Ascending aorta (tissue), 2 donors: ENCODE data around the gene MPV17. TPM values are rescaled to one million over a fixed set of nuclear protein-coding genes. Genes with fewer than 3 reads are reported as not detected.
"Not testable (repeated sequence)": the region's sequence is repeated elsewhere in the genome, so short reads cannot be mapped to it uniquely, and the experiment has no call there.

Source experiments
- DNase-seq, 2 donors: peaks; one replicate each; pipeline ENCODE4 v3.0.0-alpha.2; 2019; ENCODE audit warnings: low spot score in 2 of 2
- H3K27ac ChIP-seq, 2 donors: fragments of 200-600 bp; sonication (generic); one replicate each; pipeline ENCODE4 v1.5.1; 2016 to 2017; ENCODE audit warnings: mild to moderate bottlenecking in 1 of 2
- H3K27me3 ChIP-seq: fragments of 200-600 bp; sonication (generic); one replicate; pipeline ENCODE4 v1.5.1; 2017
- H3K36me3 ChIP-seq, 2 donors: fragments of 200-600 bp; sonication (generic); one replicate each; pipeline ENCODE4 v1.5.1; 2016
- H3K4me1 ChIP-seq, 2 donors: fragments of 200-600 bp; sonication (generic); one replicate each; pipeline ENCODE4 v1.5.1; 2016 to 2017; ENCODE audit warnings: mild to moderate bottlenecking in 1 of 2
- H3K4me3 ChIP-seq, 2 donors: fragments of 200-600 bp; sonication (generic); one replicate each; pipeline ENCODE4 v1.5.1; 2016 to 2017; ENCODE audit warnings: mild to moderate bottlenecking in 1 of 2
- H3K9me3 ChIP-seq, 2 donors: fragments of 200-600 bp; sonication (generic); one replicate each; pipeline ENCODE4 v1.5.1; 2016
- CTCF ChIP-seq, 3 experiments: fragments of 200-600 bp in 2 of 3; fragments of 450-650 bp in 1 of 3; sonication (generic) in 2 of 3; IDR thresholded peaks; one replicate each; pipeline ENCODE4 v1.5.1; 2016 to 2019; ENCODE audit warnings: antibody characterized with exemption in 3 of 3, mild to moderate bottlenecking in 1 of 3, moderate library complexity in 1 of 3
- intact Hi-C: fragments of 100-400 bp; cut with DNase I; formaldehyde crosslinking; loops from one replicate; pipeline ENCODE4 v1.15.1; 2023
- total RNA-seq: library from RNA; depleted of rRNA; stranded (reverse); fragments of >200 nt; gene quantifications from one replicate; pipeline ENCODE4 v1.1.0, GENCODE V29; 2016

Gene MPV17
- total RNA-seq, 1 donor from 2014 or later, result 239 TPM

- Histone ChIP-seq H3K4me3 (no peak overlapping the region), H3K27me3 (no peaks in the 10 kb centered on the region), H3K27ac (no peak overlapping the region), H3K4me1 (no peaks in the 10 kb centered on the region), H3K36me3 (no peaks in the 10 kb centered on the region), H3K9me3 (no peaks in the 10 kb centered on the region)
- intact Hi-C loops, result no loop called here
- TF ChIP-seq CTCF (IDR thresholded peaks at IDR 0.05), result no peak
- DNase-seq, result no peak
These were observed 51.1 kb downstream of the MPV17 start for GRCh38 chr2:27271631-27272340.

- Histone ChIP-seq H3K36me3 (no peaks in the 10 kb centered on the region), H3K4me1 (no peaks in the 10 kb centered on the region), H3K9me3 (no peaks in the 10 kb centered on the region), H3K4me3 (no peak overlapping the region), H3K27me3 (no peaks in the 10 kb centered on the region), H3K27ac (no peak overlapping the region)
- DNase-seq, result no peak
- no peak for TF ChIP-seq CTCF (IDR thresholded peaks at IDR 0.05)
- intact Hi-C loops, result no loop called here
These were observed 52.2 kb downstream of the MPV17 start for GRCh38 chr2:27270670-27271069.

- Histone ChIP-seq H3K4me1 (peaks cover 0 to 2% of the 10 kb centered on the region in 2 donors), H3K27me3 (no peaks in the 10 kb centered on the region), H3K4me3 (no peak overlapping the region), H3K9me3 (no peaks in the 10 kb centered on the region), H3K27ac (no peak overlapping the region), H3K36me3 (no peaks in the 10 kb centered on the region)
- no peak for DNase-seq
- intact Hi-C loops, result no loop called here
- TF ChIP-seq CTCF (IDR thresholded peaks at IDR 0.05), result no peak
These were observed 52.8 kb downstream of the MPV17 start for GRCh38 chr2:27270131-27270530.

DNA sequence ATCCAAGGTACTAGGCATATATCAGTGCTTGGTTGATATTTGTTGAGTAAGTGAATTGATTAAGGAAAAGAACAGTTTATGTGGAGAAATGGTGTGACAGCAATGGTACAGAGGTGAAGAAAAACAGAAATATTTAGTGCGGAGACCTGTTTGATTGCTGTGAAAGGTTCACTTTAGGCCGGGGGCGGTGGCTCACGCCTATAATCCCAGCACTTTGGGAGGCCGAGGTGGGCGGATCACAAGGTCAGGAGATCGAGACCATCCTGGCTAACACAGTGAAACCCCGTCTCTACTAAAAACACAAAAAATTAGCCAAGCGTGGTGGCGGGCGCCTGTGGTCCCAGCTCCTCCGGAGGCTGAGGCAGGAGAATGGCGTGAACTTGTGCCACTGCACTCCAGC lies 54.6 kb downstream of the MPV17 start:
- H3K9me3 ChIP-seq, intact Hi-C loops, H3K27me3 ChIP-seq: not testable (repeated sequence)

DNA sequence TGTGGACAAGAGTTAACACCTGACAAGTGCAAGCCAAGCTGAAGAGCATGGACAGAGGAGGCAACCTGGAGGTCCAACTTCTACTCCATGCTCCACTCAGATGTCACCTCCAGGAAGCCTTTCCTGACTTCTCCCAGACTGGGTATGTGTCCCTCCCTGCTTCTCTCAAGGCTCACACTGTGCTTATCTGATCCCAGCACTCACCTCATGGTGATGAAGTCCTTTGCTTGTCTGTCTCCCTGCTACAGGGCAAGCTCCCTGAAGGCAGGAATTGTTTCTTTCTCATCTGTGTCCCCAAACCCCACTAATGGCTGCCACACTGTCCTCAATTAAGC lies 57.4 kb downstream of the MPV17 start:
- H3K27ac ChIP-seq, result no peak overlapping the region
- H3K4me1 ChIP-seq, result peaks cover 9 to 29% of the 10 kb centered on the region in 2 donors
- H3K27me3 ChIP-seq, result peaks cover 19% of the 10 kb centered on the region
- H3K36me3 ChIP-seq, result no peaks in the 10 kb centered on the region
- intact Hi-C loops, result no loop called here
- TF ChIP-seq CTCF (IDR thresholded peaks at IDR 0.05), result no peak
- no peaks in the 10 kb centered on the region for H3K9me3 ChIP-seq
- peak overlapping the region in 1 of 2 donors; percentile 43 for H3K4me3 ChIP-seq
- DNase-seq, result no peak

More for the DNA sequence above, 54.6 kb downstream of the MPV17 start:
- not testable (repeated sequence) for DNase-seq, H3K4me3 ChIP-seq, H3K27ac ChIP-seq, H3K36me3 ChIP-seq
- H3K4me1 ChIP-seq, result peaks cover 0 to 20% of the 10 kb centered on the region in 2 donors

- Histone ChIP-seq H3K4me1 (peaks cover 9 to 29% of the 10 kb centered on the region in 2 donors), H3K27ac (no peak overlapping the region), H3K36me3 (no peaks in the 10 kb centered on the region), H3K27me3 (peaks cover 19% of the 10 kb centered on the region), H3K9me3 (no peaks in the 10 kb centered on the region), H3K4me3 (peak overlapping the region; percentile 43 to 67)
- TF ChIP-seq CTCF (IDR thresholded peaks at IDR 0.05), result peak; percentile 9 to 43 (median 23)
- intact Hi-C loops, result no loop called here
- peak in 1 of 2 donors; percentile 71 for DNase-seq
These were observed 58.0 kb downstream of the MPV17 start for GRCh38 chr2:27264753-27265535.
